ENCODE results near the gene ITGA7. TPM values are rescaled to one million over a fixed set of nuclear protein-coding genes. Genes with fewer than 3 reads are reported as not detected.

Gene ITGA7
- polyA plus RNA-seq, 1 of the 3 experiments (the other 2 are of a cell fraction): 19.7 TPM

- H3K4me3 ChIP-seq (ENCODE audit: low read depth in 2 of 2, low read length in 1 of 2): no peak overlapping the region
- no peaks in the 10 kb centered on the region for H3K9me3 ChIP-seq
- H3K4me1 ChIP-seq (ENCODE audit: control insufficient read depth in 1 of 2, insufficient read depth in 2 of 2, low read depth in 1 of 2, low read length in 1 of 2): no peaks in the 10 kb centered on the region
- DNase-seq: no peak
- ChIA-PET CTCF (interaction anchor here (1.7 to 2.5 kb wide), 2 partner anchors 11 to 36 kb away, joined by 5 to 8 read pairs; a partner anchor contains a TSS), POLR2A (no interaction called here)
- no peak overlapping the region for H3K9ac ChIP-seq
- WGBS (ENCODE audit: low lambda C conversion rate): 71% methylated on average over 8 of the region's 12 CpGs
- no peak overlapping the region for H3K4me2 ChIP-seq
- no peaks in the 10 kb centered on the region for H3K36me3 ChIP-seq (replicated peaks in 1 of 2; ENCODE audit: control insufficient read depth in 1 of 2, insufficient read depth in 2 of 2, low read length in 1 of 2)
- H3K27ac ChIP-seq (ENCODE audit: low read depth in 2 of 2, low read length in 1 of 2): no peak overlapping the region
- no peaks in the 10 kb centered on the region for H3K9me2 ChIP-seq
- H3K79me2 ChIP-seq (ENCODE audit: insufficient read depth): no peaks in the 10 kb centered on the region
- H4K20me1 ChIP-seq (ENCODE audit: insufficient read depth): no peaks in the 10 kb centered on the region
- TF ChIP-seq NRF1 (IDR thresholded peaks at IDR 0.05; ENCODE audit: low read depth, low read length) (no peak), SMC3 (IDR thresholded peaks at IDR 0.05; ENCODE audit: low read depth, low read length) (no peak), POLR2AphosphoS5 (IDR thresholded peaks at IDR 0.05; ENCODE audit: low read depth, low read length) (no peak), FOXM1 (IDR thresholded peaks at IDR 0.05; ENCODE audit: low read depth) (no peak), TCF12 (IDR thresholded peaks at IDR 0.05) (no peak), MAX (IDR thresholded peaks at IDR 0.05; ENCODE audit: low read depth) (no peak), EP300 (IDR thresholded peaks at IDR 0.05; ENCODE audit: borderline replicate concordance in 1 of 2, low read depth in 1 of 2, low read length in 1 of 2) (no peak), FOXJ3 (CRISPR knock-in tag; IDR thresholded peaks at IDR 0.05) (no peak), MXI1 (IDR thresholded peaks at IDR 0.05; ENCODE audit: low read depth, low read length) (no peak), NFIC (IDR thresholded peaks at IDR 0.05; ENCODE audit: borderline replicate concordance) (no peak), REST (IDR thresholded peaks at IDR 0.05; ENCODE audit: low read depth, low read length) (no peak), JUND (IDR thresholded peaks at IDR 0.05) (no peak), SIN3A (IDR thresholded peaks at IDR 0.05; ENCODE audit: borderline replicate concordance, low read depth, low read length) (no peak), RXRA (IDR thresholded peaks at IDR 0.05; ENCODE audit: borderline replicate concordance, low read depth) (no peak), GABPA (IDR thresholded peaks at IDR 0.05; ENCODE audit: low read depth) (no peak)
- H3K27me3 ChIP-seq (ENCODE audit: insufficient read depth): no peaks in the 10 kb centered on the region
- no peak overlapping the region for H2AFZ ChIP-seq (ENCODE audit: low read depth)
- H3F3A ChIP-seq (replicated peaks; ENCODE audit: insufficient read depth): no peaks in the 10 kb centered on the region
Observed at GRCh38 chr12:55692631-55693322, 14.9 kb downstream of the ITGA7 start.

Data from SK-N-SH (cell line).